Endodermal cell (in vitro differentiated cells): ENCODE data around the gene ALOX12. TPM values are rescaled to one million over a fixed set of nuclear protein-coding genes. Genes with fewer than 3 reads are reported as not detected.
"Not testable (repeated sequence)": the region's sequence is repeated elsewhere in the genome, so short reads cannot be mapped to it uniquely, and the experiment has no call there.

Source experiments
- DNase-seq: peaks from one replicate; pipeline ENCODE4 v3.0.0-alpha.2; 2017
- H3K27ac ChIP-seq: 2 replicates; pipeline ENCODE4 v1.5.1; 2013; ENCODE audit warnings: mild to moderate bottlenecking, low read depth, low read length, moderate library complexity
- H3K27me3 ChIP-seq: 2 replicates; pipeline ENCODE4 v1.6.1; 2013; ENCODE audit warnings: mild to moderate bottlenecking, low read length, moderate library complexity; ENCODE audit not compliant: insufficient read depth, control insufficient read depth, poor library complexity, severe bottlenecking
- H3K36me3 ChIP-seq: 2 replicates; pipeline ENCODE4 v1.7.0; 2013; ENCODE audit warnings: mild to moderate bottlenecking, low read length, moderate library complexity; ENCODE audit not compliant: control insufficient read depth, insufficient read depth
- H3K4me1 ChIP-seq: one replicate; pipeline ENCODE4 v1.7.0; 2013; ENCODE audit warnings: low read length; ENCODE audit not compliant: control insufficient read depth, insufficient read depth
- H3K4me3 ChIP-seq: 2 replicates; pipeline ENCODE4 v1.5.1; 2013; ENCODE audit warnings: mild to moderate bottlenecking, low read length, moderate library complexity
- H3K9ac ChIP-seq: 2 replicates; pipeline ENCODE4 v1.6.1; 2013; ENCODE audit warnings: mild to moderate bottlenecking, low read length, moderate library complexity; ENCODE audit not compliant: poor library complexity, severe bottlenecking; ENCODE audit errors: extremely low read depth
- H3K9me3 ChIP-seq: 2 replicates; pipeline ENCODE4 v1.6.1; 2013; ENCODE audit warnings: mild to moderate bottlenecking, low read length, moderate library complexity; ENCODE audit not compliant: control insufficient read depth
- H3K27ac Mint-ChIP-seq: 2 replicates; pipeline ENCODE4 v1.8.0; 2020; ENCODE audit warnings: mixed read lengths
- H3K27me3 Mint-ChIP-seq: 2 replicates; pipeline ENCODE4 v1.8.0; 2021; ENCODE audit warnings: mild to moderate bottlenecking, mixed read lengths; ENCODE audit not compliant: insufficient read depth
- H3K36me3 Mint-ChIP-seq: 2 replicates; pipeline ENCODE4 v1.8.0; 2020; ENCODE audit warnings: low read depth, mixed read lengths
- H3K4me1 Mint-ChIP-seq: 2 replicates; pipeline ENCODE4 v1.8.0; 2020; ENCODE audit warnings: mixed read lengths
- H3K4me3 Mint-ChIP-seq: 2 replicates; pipeline ENCODE4 v1.8.0; 2020; ENCODE audit warnings: mild to moderate bottlenecking, moderate library complexity, mixed read lengths
- H3K9me3 Mint-ChIP-seq: 2 replicates; pipeline ENCODE4 v1.8.0; 2020; ENCODE audit warnings: mild to moderate bottlenecking, mixed read lengths
- CTCF ChIP-seq: fragments of 200-600 bp; sonication (generic); conservative IDR thresholded peaks from 2 replicates; pipeline ENCODE4 v1.5.0; 2021; ENCODE audit warnings: antibody characterized with exemption, mild to moderate bottlenecking
- WGBS, 2 experiments: methylation state at CpG; one replicate each; pipeline versions ENCODE4 v1.1.5 to v1.1.7; 2013; ENCODE audit warnings: missing lambda C conversion rate in 2 of 2, mixed read lengths in 1 of 2; ENCODE audit not compliant: insufficient coverage in 1 of 2, insufficient read length in 1 of 2; 5-methylcytosine and 5-hydroxymethylcytosine counted together
- total RNA-seq, 2 donors: library from RNA; stranded (reverse); fragmentation: NEBNext Ultra II Directional in 1 of 2; extraction: Animal tissue kit (Norgen Biotek cat#: 25700) in 1 of 2; gene quantifications; 2 replicates in 1 of 2; 3 replicates in 1 of 2; pipeline ENCODE4 v1.2.1, GENCODE V29; 2021

The ALOX12 gene
- total RNA-seq, 2 donors from 2014 or later = 0.46 to 0.92 TPM

- peaks cover 41% of the 10 kb centered on the region for H3K27me3 ChIP-seq
- no peak overlapping the region for H3K4me3 ChIP-seq
- peaks cover 13% of the 10 kb centered on the region for H3K4me1 Mint-ChIP-seq
- H3K27me3 Mint-ChIP-seq = peaks cover 40% of the 10 kb centered on the region
- no peak overlapping the region for H3K27ac Mint-ChIP-seq
- DNase-seq = no peak
- no peaks in the 10 kb centered on the region for H3K9me3 Mint-ChIP-seq
- H3K36me3 ChIP-seq = no peaks in the 10 kb centered on the region
- H3K27ac ChIP-seq = no peak overlapping the region
- TF ChIP-seq CTCF = no peak
- no peak overlapping the region for H3K9ac ChIP-seq
- peaks cover 4% of the 10 kb centered on the region for H3K4me1 ChIP-seq
- no peaks in the 10 kb centered on the region for H3K36me3 Mint-ChIP-seq
- H3K4me3 Mint-ChIP-seq = no peak overlapping the region
- no peaks in the 10 kb centered on the region for H3K9me3 ChIP-seq
- WGBS, 2 experiments = 90 to 98% methylated on average over 3 to 5 of the region's 6 CpGs
These were observed 51.7 kb downstream of the ALOX12 start for GRCh38 chr17:7047566-7047965.

GRCh38 chr17:7048968-7049367 lies 53.1 kb downstream of the ALOX12 start:
- H3K4me3 Mint-ChIP-seq = no peak overlapping the region
- H3K27ac Mint-ChIP-seq = no peak overlapping the region
- peaks cover 27% of the 10 kb centered on the region for H3K27me3 ChIP-seq
- no peaks in the 10 kb centered on the region for H3K9me3 ChIP-seq
- H3K27me3 Mint-ChIP-seq = peaks cover 27% of the 10 kb centered on the region
- no peak overlapping the region for H3K4me3 ChIP-seq
- no peak overlapping the region for H3K27ac ChIP-seq
- H3K36me3 ChIP-seq = no peaks in the 10 kb centered on the region
- H3K36me3 Mint-ChIP-seq = no peaks in the 10 kb centered on the region
- peaks cover 13% of the 10 kb centered on the region for H3K4me1 Mint-ChIP-seq
- WGBS, 2 experiments = 76 to 92% methylated on average over 5 of the region's 6 CpGs
- no peak for DNase-seq
- H3K9ac ChIP-seq = no peak overlapping the region
- TF ChIP-seq CTCF = no peak
- no peaks in the 10 kb centered on the region for H3K9me3 Mint-ChIP-seq
- H3K4me1 ChIP-seq = peaks cover 2% of the 10 kb centered on the region

DNA sequence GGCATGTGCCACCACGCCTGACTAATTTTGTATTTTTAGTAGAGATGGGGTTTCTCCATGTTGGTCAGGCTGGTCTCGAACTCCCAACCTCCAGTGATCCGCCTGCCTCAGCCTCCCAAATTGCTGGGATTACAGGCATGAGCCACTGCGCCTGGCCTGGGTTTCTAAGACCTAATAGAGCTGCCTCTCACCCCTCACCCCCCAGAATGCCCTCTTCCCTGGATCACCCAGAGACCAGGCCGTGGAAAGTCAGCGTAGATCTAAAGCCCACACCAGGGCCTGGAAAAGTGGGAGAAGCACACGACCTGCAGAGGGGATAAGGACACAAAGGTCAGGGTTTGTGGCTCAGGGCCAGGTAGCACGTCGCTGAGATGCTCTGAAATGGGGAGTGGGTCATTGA lies 54.7 kb downstream of the ALOX12 start:
- H3K27ac Mint-ChIP-seq, H3K36me3 ChIP-seq, H3K9me3 ChIP-seq, DNase-seq, H3K9ac ChIP-seq, H3K36me3 Mint-ChIP-seq, H3K4me1 ChIP-seq, H3K9me3 Mint-ChIP-seq, H3K4me3 Mint-ChIP-seq, H3K27ac ChIP-seq, H3K4me3 ChIP-seq: not testable (repeated sequence)
- peaks cover 12% of the 10 kb centered on the region for H3K27me3 Mint-ChIP-seq
- H3K27me3 ChIP-seq = peaks cover 10% of the 10 kb centered on the region
- 87 to 91% methylated on average over 6 to 9 of the region's 9 CpGs for WGBS, 2 experiments
- peaks cover 12% of the 10 kb centered on the region for H3K4me1 Mint-ChIP-seq

- no peak overlapping the region for H3K4me3 ChIP-seq
- WGBS, 2 experiments = 93 to 100% methylated on average over 1 to 4 of the region's 4 CpGs
- no peak overlapping the region for H3K9ac ChIP-seq
- no peak overlapping the region for H3K27ac ChIP-seq
- H3K4me1 Mint-ChIP-seq = no peaks in the 10 kb centered on the region
- H3K27me3 ChIP-seq = no peaks in the 10 kb centered on the region
- H3K4me1 ChIP-seq = no peaks in the 10 kb centered on the region
- no peaks in the 10 kb centered on the region for H3K36me3 ChIP-seq
- H3K27ac Mint-ChIP-seq = no peak overlapping the region
- H3K4me3 Mint-ChIP-seq = no peak overlapping the region
- no peaks in the 10 kb centered on the region for H3K36me3 Mint-ChIP-seq
- H3K9me3 ChIP-seq = no peaks in the 10 kb centered on the region
- no peak for TF ChIP-seq CTCF
- no peaks in the 10 kb centered on the region for H3K9me3 Mint-ChIP-seq
- no peak for DNase-seq
- peaks cover 3% of the 10 kb centered on the region for H3K27me3 Mint-ChIP-seq
These were observed 60.5 kb downstream of the ALOX12 start for GRCh38 chr17:7056386-7056785.
